OCI-LY1 (cell line): ENCODE data around the gene UGCG.

Experiments
- H2AFZ ChIP-seq: fragments of 200-600 bp; sonication (generic), shearing (Covaris generic); 2 replicates; pipeline ENCODE4 v1.6.0; 2014; ENCODE audit warnings: antibody characterized with exemption, mild to moderate bottlenecking, low read length
- H3F3A ChIP-seq: fragments of 200-600 bp; sonication (generic), shearing (Covaris generic); 2 replicates; pipeline ENCODE4 v1.6.0; 2014; ENCODE audit warnings: mild to moderate bottlenecking, antibody characterized with exemption, low read length, moderate library complexity; ENCODE audit not compliant: insufficient read depth
- H3K27ac ChIP-seq: fragments of 200-600 bp; sonication (generic); 2 replicates; pipeline ENCODE4 v1.5.1; 2014; ENCODE audit warnings: low read length, mixed run types, mild to moderate bottlenecking, low read depth; ENCODE audit not compliant: poor library complexity, severe bottlenecking
- H3K27me3 ChIP-seq: fragments of 200-600 bp; sonication (generic); 2 replicates; pipeline ENCODE4 v1.6.0; 2014; ENCODE audit warnings: antibody characterized with exemption, mild to moderate bottlenecking, low read length, moderate library complexity; ENCODE audit not compliant: insufficient read depth
- H3K36me3 ChIP-seq: fragments of 200-600 bp; sonication (generic); 2 replicates; pipeline ENCODE4 v1.6.1; 2014; ENCODE audit warnings: mild to moderate bottlenecking, antibody characterized with exemption, low read length, moderate library complexity, mixed read lengths; ENCODE audit not compliant: insufficient read depth
- H3K4me1 ChIP-seq: fragments of 200-600 bp; sonication (generic); 2 replicates; pipeline ENCODE4 v1.5.1; 2014; ENCODE audit warnings: mild to moderate bottlenecking, low read length, moderate library complexity; ENCODE audit not compliant: insufficient read depth, severe bottlenecking
- H3K4me2 ChIP-seq: fragments of 200-600 bp; sonication (generic), shearing (Covaris generic); 2 replicates; pipeline ENCODE4 v1.6.1; 2014; ENCODE audit warnings: low read length
- H3K4me3 ChIP-seq: fragments of 200-600 bp; sonication (generic); 2 replicates; pipeline ENCODE4 v1.5.1; 2014; ENCODE audit warnings: low read length, low read depth, mild to moderate bottlenecking, mixed read lengths; ENCODE audit not compliant: poor library complexity, severe bottlenecking
- H3K79me2 ChIP-seq: fragments of 200-600 bp; shearing (Covaris generic); 2 replicates; pipeline ENCODE4 v1.6.1; 2016; ENCODE audit warnings: mixed run types, low read length, mixed read lengths; ENCODE audit not compliant: insufficient read depth
- H3K9ac ChIP-seq: fragments of 200-600 bp; sonication (generic), shearing (Covaris generic); 2 replicates; pipeline ENCODE4 v1.6.1; 2014; ENCODE audit warnings: mild to moderate bottlenecking, low read length, mixed read lengths
- H3K9me2 ChIP-seq: fragments of 200-600 bp; sonication (generic), shearing (Covaris generic); 2 replicates; pipeline ENCODE4 v1.6.1; 2014; ENCODE audit warnings: low read depth, mild to moderate bottlenecking, low read length, mixed read lengths
- H3K9me3 ChIP-seq: fragments of 200-600 bp; shearing (Covaris generic); 2 replicates; pipeline ENCODE4 v1.6.1; 2014; ENCODE audit warnings: low read length, mixed read lengths
- H4K20me1 ChIP-seq: fragments of 200-600 bp; sonication (generic), shearing (Covaris generic); 2 replicates; pipeline ENCODE4 v1.6.0; 2016; ENCODE audit warnings: mild to moderate bottlenecking, low read length; ENCODE audit not compliant: insufficient read depth
- CTCF ChIP-seq: fragments of 200-600 bp; sonication (generic), shearing (Covaris generic); IDR thresholded peaks from 2 replicates; pipeline ENCODE4 v1.5.1; 2017; ENCODE audit warnings: mild to moderate bottlenecking, antibody characterized with exemption, low read length, moderate library complexity, mixed read lengths
- EZH2 ChIP-seq: fragments of 200-600 bp; sonication (generic), shearing (Covaris generic); IDR thresholded peaks from 2 replicates; pipeline ENCODE4 v1.8.0; 2017; ENCODE audit warnings: borderline replicate concordance, mixed run types, mild to moderate bottlenecking, antibody characterized with exemption, low read length, moderate library complexity, mixed read lengths

Gene UGCG

GRCh38 chr9:111965566-111966019 is 69.0 kb downstream of the UGCG start:
- H2AFZ ChIP-seq = no peak overlapping the region
- H3K4me2 ChIP-seq = no peak overlapping the region

GRCh38 chr9:111966124-111966723 is 69.6 kb downstream of the UGCG start:
- Histone ChIP-seq H3K9ac (no peak overlapping the region), H3K4me2 (no peak overlapping the region), H3K27ac (no peak overlapping the region), H3K36me3 (no peaks in the 10 kb centered on the region), H3K27me3 (no peaks in the 10 kb centered on the region), H4K20me1 (no peaks in the 10 kb centered on the region), H3F3A (no peaks in the 10 kb centered on the region), H3K9me2 (no peaks in the 10 kb centered on the region), H3K79me2 (no peaks in the 10 kb centered on the region), H2AFZ (no peak overlapping the region), H3K4me1 (peaks cover 11% of the 10 kb centered on the region), H3K9me3 (no peaks in the 10 kb centered on the region), H3K4me3 (no peak overlapping the region)
- TF ChIP-seq CTCF (no peak), EZH2 (no peak)

More at GRCh38 chr9:111965566-111966019, 69.0 kb downstream of the UGCG start:
- no peaks in the 10 kb centered on the region for H3K9me3 ChIP-seq
- peaks cover 18% of the 10 kb centered on the region for H3K4me1 ChIP-seq
- TF ChIP-seq EZH2 (no peak), CTCF (no peak)
- H3K4me3 ChIP-seq = no peak overlapping the region
- no peak overlapping the region for H3K9ac ChIP-seq
- H3K36me3 ChIP-seq = no peaks in the 10 kb centered on the region
- no peak overlapping the region for H3K27ac ChIP-seq
- no peaks in the 10 kb centered on the region for H3K27me3 ChIP-seq
- H3K9me2 ChIP-seq = no peaks in the 10 kb centered on the region
- no peaks in the 10 kb centered on the region for H4K20me1 ChIP-seq
- H3K79me2 ChIP-seq = no peaks in the 10 kb centered on the region
- H3F3A ChIP-seq = no peaks in the 10 kb centered on the region

GRCh38 chr9:111966861-111967291 is 70.3 kb downstream of the UGCG start:
- no peak overlapping the region for H3K4me3 ChIP-seq
- H4K20me1 ChIP-seq = no peaks in the 10 kb centered on the region
- no peak overlapping the region for H3K27ac ChIP-seq
- no peak for TF ChIP-seq EZH2
- no peak for TF ChIP-seq CTCF
- no peak overlapping the region for H2AFZ ChIP-seq
- H3K9me3 ChIP-seq = no peaks in the 10 kb centered on the region
- no peaks in the 10 kb centered on the region for H3K27me3 ChIP-seq
- no peaks in the 10 kb centered on the region for H3K79me2 ChIP-seq
- H3F3A ChIP-seq = no peaks in the 10 kb centered on the region
- no peaks in the 10 kb centered on the region for H3K9me2 ChIP-seq
- H3K36me3 ChIP-seq = no peaks in the 10 kb centered on the region
- no peak overlapping the region for H3K9ac ChIP-seq
- H3K4me2 ChIP-seq = no peak overlapping the region
- H3K4me1 ChIP-seq = peaks cover 5% of the 10 kb centered on the region
